NCI-H1417 (cell line): ENCODE results near the gene DDT.
A peak's percentile ranks its signal among the peaks of the same experiment; 100 is the strongest.
"Not testable (repeated sequence)": the region's sequence is repeated elsewhere in the genome, so short reads cannot be mapped to it uniquely, and the experiment has no call there.

Source experiments
- DNase-seq, 3 experiments: peaks; one replicate each; lab custom pipeline; 2025; lab: John Stamatoyannopoulos, UW

Gene DDT

DNA sequence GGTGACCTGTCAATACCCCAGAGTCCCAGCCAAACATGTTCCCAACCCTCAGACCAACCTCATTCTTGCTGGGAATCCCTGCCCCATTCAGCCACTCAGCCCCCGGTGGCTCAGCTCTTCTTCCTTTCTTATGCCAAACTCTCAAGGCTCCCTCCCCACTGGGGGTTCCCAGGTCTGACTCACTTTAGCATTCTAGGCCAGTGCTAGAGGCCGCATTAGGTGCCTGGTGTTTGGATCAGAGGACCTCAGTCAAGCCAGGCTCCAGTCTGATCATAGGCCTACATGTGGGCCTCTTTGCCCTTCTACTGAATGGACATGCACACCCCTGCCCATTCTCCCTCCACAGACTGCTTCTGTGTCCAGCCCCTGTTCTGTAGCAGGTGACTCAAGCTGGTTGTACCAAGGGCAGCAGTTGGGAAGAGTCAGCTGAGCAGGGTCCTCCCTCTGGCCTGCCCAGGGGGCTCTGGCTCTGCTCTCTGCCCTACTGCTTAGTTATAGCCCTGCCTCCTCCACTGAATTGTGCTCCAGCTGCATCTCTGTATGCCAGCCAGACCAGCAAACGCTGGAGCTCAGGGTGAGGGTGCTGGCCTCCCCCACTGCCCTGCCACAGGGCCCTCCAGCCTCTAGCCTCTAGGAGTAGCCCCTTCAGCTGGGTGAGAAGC lies 15.5 kb upstream of the DDT start:
- DNase-seq = not testable (repeated sequence)

DNA sequence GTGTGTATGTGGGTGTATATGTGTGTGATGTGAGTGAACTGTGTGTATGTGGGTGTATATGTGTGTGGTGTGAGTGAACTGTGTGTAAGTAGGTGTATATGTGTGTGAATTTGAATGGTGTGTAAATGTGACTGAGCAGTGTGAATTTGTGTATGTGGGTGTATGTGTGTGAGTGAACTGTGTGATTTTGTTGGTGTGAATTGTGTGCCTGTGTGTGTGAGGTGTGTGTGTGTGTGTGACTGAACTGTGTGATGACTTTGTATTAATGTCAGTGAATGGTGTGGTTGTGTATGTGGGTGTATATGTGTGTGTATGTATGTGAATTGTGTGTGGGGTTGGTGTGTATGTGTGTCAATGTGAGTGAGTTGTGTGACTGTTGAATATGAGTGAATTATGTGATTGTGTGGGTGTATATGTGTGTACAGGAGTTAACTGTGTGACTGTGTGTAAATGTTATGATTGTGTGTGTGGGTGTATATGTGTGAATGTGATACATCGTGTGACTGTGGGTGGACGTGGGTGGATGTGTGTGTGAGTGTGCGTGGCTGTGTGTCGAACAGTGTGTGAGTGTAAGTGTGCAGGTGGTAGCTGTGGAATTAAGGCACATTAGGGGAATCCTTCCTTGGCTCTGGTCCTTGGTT lies 12.4 kb upstream of the DDT start:
- not testable (repeated sequence) for DNase-seq

DNA sequence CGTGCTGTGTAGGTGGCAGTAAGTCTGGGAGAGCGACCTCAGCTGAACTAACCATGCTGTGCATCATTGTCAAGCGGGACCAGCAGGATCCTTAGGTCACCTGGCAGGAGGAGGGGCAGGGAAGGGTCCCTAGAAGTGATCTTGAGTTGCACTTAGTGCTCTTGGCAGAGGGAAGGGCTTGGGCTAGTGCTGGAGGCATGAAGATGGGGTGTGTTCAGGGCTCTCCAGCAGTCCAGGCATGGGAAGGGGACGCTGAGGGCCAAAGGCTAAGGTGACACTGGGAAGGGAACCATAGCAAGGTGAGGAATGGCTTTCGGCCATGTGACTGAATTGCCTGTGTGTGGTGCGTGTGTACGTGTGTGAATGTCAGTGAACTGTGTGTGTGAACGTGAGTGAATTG lies 11.8 kb upstream of the DDT start:
- not testable (repeated sequence) for DNase-seq

DNA sequence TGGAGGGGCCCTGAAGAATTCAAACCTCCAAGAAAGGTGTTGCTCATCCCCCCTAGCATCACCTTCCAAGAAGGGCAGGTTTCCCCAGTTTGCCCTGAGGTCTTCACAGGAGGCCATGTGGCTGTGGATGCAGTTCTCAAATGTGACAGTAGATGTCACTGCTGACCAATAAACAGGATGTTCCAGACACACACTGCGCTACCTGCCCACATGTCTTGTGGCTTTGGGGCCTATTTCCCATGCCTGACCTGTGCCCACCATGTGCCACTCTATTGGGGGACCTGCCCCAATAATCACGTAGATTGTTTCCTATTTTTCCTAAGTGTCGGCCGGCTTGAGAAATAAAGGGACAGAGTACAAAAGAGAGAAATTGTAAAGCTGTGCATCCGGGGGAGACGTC lies 10.2 kb upstream of the DDT start:
- DNase-seq = no peak

DNA sequence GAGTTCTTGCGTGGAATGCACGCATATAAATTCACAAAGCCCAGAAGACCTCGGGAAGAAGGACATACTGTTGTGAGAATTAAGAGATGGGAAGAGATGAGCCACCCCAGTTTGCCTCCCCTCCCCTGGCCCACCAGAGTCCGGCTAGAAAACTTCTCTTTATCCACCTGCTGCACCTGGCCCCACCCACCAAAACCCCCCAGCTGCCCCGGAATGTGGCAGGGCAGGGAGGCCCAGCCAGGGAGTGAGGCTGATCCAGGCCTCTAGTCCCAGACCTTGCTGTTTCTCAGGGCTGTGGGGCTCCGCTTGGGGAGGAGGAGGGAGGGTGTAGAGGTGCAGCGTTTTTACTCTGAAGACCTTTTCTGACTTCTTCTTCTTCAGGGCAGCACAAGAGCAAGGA lies 6.3 kb upstream of the DDT start:
- DNase-seq = not testable (repeated sequence)

DNA sequence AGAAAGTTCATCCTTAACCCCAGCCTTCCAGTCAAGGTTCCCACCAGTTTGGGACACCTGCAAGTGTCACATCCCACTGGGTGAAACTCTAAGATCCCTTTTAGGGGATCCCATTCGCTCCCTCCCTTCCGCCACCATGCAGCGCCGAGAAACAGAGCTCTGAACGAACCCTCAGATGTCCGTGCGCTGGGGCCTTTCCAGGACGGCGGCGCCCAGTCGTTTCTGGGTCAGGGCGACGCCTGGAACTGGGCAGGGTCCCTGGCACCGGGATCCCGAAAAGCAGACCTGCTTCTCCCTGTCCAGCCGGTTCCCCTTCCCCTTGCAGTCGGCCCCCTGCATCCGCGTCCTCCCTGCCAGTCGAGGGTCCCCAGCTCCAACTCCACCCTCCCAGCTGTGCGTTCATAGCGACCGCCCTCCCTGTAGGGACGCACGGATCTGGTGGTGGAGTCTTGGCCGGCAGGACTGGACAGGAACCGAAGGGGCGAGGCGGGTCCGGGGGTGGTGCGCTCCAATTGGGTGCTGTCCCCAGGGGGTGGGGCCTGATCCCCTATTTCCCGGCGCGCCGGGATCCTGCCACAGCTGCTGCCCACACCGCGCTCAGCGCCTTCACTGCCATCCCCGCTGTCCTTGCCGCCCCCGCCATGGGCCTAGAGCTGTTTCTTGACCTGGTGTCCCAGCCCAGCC lies 5.5 kb upstream of the DDT start, which contains the start of gene GSTT2:
Gene GSTT2 (plus strand): TSS at position 578 of the 684 bp plus-strand sequence.
- DNase-seq = not testable (repeated sequence)

DNA sequence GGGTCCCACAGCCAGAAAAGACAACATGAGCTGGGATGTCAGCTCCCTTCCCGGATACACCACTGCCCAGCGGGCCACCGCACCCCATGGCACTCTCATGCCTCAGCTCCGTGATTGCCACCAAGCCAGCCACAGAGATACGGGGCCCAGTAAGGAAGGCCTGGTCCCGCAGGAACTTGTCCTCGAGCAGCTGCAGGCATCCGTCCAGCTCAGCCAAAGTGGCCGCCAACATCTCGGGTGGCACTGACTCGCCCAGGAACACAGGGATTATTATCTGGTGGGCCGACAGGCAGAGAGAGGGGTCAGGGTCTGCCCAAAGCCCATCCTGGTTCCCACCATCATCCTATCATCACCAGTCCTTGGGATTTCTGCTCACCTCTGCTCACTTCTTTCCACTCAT lies 3.1 kb upstream of the DDT start:
- not testable (repeated sequence) for DNase-seq

DNA sequence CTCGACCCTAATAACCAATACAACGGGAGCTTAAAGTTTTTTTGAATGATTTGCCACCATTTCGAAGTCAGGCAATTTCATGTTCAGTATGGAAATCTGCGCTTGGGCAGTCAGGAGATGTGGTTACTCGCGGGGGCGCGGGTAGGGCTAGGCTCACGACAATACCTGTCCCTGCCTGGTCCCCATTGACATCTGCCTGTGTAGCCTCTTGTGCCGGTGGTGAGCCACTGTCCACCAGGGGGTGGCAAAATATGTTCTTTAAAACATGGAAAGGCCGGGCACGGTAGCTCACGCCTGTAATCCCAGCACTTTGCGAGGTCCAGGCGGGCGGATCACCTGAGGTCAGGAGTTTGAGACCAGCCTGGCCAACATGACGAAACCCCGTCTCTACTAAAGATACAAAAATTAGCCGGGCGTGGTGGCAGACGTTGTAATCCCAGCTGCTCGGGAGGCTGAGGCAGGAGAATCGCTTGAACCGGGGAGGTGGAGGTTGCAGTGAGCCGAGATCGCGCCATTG lies 653 bp upstream of the DDT start:
- not testable (repeated sequence) for DNase-seq

DNA sequence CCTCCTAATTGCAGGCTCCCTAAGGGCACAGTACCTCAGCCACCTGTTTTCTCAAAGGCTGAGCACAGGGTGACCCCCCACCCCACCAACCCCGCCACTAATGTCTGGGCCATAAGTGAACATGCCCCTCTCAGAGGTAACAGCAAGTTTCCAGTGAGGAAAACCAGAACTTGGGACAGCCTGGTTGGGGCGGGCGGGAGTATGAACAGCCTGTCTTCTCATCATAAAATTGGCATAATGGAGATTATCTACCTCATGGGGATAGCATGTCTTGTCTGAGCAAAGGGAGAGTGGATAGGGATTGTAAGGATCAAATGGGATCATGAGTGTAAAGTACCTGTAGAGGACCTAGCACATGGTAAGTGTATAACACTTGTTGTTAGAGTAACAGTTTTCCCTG lies 2.3 kb downstream of the DDT start:
- DNase-seq = not testable (repeated sequence)

DNA sequence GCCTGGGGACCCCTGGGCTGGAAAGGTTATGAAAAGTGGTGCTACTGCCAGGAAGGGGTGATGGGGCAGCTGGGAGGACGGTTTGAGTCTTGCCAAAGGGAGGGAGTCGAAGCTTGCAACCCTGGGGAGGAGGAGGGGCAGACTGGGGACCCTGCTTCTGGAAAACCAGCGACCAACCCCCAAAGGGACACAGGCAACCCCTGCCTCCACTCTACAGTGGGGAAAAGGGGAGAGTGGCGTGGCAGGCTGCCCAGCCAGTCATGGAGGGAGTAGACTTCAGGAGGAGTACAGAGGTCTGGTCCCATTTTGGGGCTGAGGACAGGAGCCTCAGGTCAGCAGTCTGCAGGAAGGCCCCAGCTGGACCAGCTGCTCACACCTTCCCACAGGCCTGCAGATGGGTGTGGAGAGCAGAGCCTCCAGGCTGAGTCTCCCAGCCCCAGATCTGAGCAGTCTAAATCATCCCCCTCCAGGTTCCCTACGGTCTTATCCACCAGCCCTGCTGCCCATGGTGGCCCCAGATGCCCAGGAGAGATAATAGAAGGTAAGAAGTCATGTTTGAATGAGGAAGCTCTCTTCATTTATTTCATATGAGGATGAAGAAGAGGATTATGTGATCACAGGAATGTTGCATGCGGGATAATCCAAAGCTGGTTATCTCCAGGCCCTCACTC lies 3.3 kb downstream of the DDT start:
- no peak for DNase-seq

DNA sequence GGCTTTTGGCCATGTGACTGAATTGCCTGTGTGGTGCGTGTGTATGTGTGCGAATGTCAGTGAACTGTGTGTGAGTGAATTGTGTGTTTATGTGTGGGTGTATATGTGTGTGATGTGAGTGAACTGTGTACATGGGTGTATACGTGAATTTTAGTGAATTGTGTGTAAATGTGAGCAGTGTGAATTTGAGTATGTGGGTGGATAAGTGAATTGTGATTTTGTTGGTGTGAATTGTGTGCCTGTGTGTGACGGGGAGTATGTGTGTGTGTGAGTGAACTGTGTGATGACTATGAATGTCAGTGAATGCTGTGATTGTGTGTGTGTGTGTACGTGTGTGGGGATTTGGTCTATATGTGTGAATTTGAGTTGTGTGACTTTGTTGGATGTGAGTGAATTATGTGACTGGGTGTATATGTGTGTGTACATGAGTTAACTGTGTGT lies 4.0 kb downstream of the DDT start:
- DNase-seq = no peak

DNA sequence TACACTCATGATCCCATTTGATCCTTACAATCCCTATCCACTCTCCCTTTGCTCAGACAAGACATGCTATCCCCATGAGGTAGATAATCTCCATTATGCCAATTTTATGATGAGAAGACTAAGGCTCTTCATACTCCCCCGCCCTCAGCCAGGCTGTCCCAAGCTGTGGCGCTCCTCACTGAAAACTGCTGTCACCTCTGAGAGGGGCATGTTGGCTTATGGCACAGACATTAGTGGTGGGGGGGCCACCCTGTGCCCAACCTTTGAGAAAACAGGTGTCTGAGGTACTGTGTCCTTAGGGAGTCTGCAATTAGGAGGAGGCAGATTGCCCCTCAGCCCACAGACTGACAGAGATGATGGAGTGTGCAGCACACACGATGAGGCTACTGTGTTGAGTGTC lies 5.2 kb downstream of the DDT start:
- no peak for DNase-seq

DNA sequence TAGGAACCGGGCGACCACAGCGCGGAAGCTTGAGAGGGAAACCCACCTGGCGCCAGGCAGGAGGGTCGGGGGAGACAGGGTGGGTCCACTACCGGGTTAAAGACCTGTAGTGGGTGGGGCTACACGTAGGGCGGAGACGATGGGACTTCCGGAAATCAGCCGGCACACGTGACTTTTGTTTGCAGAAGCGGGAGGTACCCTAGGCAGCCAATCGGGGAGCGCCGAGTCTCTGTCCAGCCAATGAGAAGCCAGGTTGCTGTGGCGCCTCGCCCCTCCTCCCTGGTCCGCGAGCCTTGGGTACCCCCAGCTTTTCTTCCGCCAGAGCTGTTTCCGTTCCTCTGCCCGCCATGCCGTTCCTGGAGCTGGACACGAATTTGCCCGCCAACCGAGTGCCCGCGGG lies 7.7 kb downstream of the DDT start, which contains the start of gene DDTL:
Gene DDTL (plus strand): TSS at position 321 of the 400 bp plus-strand sequence. CDS start 27 bp downstream, at position 348.
- not testable (repeated sequence) for DNase-seq

DNA sequence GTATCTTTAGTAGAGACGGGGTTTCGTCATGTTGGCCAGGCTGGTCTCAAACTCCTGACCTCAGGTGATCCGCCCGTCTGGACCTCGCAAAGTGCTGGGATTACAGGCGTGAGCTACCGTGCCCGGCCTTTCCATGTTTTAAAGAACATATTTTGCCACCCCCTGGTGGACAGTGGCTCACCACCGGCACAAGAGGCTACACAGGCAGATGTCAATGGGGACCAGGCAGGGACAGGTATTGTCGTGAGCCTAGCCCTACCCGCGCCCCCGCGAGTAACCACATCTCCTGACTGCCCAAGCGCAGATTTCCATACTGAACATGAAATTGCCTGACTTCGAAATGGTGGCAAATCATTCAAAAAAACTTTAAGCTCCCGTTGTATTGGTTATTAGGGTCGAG lies 8.1 kb downstream of the DDT start:
- DNase-seq = not testable (repeated sequence)

DNA sequence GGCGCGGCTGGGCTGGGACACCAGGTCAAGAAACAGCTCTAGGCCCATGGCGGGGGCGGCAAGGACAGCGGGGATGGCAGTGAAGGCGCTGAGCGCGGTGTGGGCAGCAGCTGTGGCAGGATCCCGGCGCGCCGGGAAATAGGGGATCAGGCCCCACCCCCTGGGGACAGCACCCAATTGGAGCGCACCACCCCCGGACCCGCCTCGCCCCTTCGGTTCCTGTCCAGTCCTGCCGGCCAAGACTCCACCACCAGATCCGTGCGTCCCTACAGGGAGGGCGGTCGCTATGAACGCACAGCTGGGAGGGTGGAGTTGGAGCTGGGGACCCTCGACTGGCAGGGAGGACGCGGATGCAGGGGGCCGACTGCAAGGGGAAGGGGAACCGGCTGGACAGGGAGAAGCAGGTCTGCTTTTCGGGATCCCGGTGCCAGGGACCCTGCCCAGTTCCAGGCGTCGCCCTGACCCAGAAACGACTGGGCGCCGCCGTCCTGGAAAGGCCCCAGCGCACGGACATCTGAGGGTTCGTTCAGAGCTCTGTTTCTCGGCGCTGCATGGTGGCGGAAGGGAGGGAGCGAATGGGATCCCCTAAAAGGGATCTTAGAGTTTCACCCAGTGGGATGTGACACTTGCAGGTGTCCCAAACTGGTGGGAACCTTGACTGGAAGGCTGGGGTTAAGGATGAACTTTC lies 13.0 kb downstream of the DDT start, which contains the start of gene GSTT2B:
Gene GSTT2B (minus strand): TSS at position 112 of the 688 bp plus-strand sequence. CDS start 64 bp downstream, at position 48.
- not testable (repeated sequence) for DNase-seq

DNA sequence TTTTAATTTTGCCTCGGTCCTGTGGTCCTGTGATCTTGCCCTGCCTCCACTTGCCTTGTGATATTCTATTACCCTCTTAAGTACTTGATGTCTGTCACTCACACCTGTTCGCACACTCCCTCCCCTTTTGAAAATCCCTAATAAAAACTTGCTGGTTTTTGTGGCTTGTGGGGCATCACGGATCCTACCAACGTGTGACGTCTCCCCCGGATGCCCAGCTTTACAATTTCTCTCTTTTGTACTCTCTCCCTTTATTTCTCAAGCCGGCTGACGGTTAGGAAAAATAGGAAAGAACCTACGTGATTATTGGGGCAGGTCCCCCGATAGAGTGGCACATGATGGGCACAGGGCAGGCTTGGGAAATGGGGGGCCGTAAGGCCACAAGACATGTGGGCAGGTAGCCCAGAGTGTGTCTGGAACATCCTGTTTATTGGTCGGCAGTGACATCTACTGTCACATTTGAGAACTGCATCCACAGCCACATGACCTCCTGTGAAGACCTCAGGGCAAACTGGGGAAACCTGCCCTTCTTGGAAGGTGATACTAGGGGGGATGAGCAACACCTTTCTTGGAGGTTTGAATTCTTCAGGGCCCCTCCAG lies 17.8 kb downstream of the DDT start:
- peak in 2 of 3 experiments; percentile 32 to 78 for DNase-seq

DNA sequence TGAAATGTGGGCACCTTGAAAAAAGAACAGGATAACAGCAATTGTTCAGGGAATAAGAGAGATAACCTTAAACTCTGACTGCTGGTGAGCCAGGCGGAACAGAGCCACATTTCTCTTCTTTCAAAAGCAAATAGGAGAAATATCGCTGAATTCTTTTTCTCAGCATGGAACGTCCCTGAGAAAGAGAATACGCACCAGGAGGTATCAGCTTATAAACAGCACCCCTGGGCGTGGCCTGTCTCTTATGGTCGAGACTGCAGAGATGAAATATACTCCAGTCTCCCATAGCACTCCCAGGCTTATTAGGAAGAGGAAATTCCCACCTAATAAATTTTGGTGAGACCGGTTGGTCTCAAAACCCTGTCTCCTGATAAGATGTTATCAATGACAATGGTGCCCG lies 18.4 kb downstream of the DDT start:
- not testable (repeated sequence) for DNase-seq

DNA sequence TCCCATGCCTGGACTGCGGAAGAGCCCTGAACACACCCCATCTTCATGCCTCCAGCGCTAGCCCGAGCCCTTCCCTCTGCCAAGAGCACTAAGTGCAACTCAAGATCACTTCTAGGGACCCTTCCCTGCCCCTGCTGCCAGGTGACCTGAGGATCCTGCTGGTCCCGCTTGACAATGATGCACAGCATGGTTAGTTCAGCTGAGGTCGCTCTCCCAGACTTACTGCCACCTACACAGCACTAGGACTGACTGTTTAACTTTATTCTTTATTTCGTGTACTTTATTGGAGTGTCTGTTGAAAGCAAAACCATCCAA lies 19.3 kb downstream of the DDT start:
- not testable (repeated sequence) for DNase-seq

DNA sequence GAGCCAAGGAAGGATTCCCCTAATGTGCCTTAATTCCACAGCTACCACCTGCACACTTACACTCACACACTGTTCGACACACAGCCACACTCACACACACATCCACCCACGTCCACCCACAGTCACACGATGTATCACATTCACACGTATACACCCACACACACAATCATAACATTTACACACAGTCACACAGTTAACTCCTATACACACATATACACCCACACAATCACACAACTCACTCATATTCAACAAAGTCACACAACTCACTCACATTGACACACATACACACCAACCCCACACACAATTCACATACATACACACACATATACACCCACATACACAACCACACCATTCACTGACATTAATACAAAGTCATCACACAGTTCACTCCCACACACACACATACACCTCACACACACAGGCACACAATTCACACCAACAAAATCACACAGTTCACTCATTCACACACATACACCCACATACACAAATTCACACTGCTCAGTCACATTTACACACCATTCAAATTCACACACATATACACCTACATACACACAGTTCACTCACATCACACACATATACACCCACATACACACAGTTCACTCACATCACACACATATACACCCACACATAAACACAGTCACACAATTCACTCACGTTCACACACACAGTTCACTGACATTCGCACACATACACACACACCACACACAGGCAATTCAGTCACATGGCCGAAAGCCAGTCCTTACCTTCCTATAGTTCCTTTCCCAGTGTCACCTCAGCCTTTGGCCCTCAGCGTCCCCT lies 19.8 kb downstream of the DDT start:
- DNase-seq = not testable (repeated sequence)

DNA sequence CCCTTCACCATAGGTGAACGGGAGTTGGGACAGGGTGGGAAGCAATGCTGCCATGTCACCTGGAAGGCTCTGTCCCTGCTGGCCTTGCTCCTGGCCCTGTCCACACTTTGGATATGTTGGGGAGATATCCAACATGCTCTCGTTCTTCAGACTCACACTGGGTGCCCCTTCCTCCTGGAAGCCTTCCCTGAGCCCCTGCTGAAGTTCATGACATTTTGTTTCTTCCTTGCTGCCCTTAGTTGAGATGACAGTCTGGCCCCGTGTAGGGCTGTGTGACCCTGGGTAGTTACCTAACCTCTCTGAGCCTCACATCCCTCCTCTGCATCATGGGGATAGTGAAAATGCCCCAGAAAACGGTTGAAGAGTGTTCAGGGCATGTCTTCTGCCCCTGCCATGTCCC lies 20.8 kb downstream of the DDT start:
- not testable (repeated sequence) for DNase-seq
